Neural cell (in vitro differentiated cells): Measurements from ENCODE around the gene CDX1. TPM values are rescaled to one million over a fixed set of nuclear protein-coding genes. Genes with fewer than 3 reads are reported as not detected.

Experiments
- H2AFZ ChIP-seq: fragments of 200-600, 300-800 bp; sonication (generic), shearing (Covaris generic); 2 replicates; pipeline ENCODE4 v1.6.0; 2014; ENCODE audit warnings: low read depth, mild to moderate bottlenecking, antibody characterized with exemption, low read length, moderate library complexity
- H3F3A ChIP-seq: fragments of 200-600 bp; shearing (Covaris generic); 2 replicates; pipeline ENCODE4 v1.6.1; 2016; ENCODE audit warnings: mild to moderate bottlenecking, moderate library complexity, mixed read lengths, antibody characterized with exemption, low read length; ENCODE audit not compliant: insufficient read depth, poor library complexity, severe bottlenecking
- H3K27ac ChIP-seq: fragments of 200-600, 300-800 bp; sonication (generic), shearing (Covaris generic); 2 replicates; pipeline ENCODE4 v1.5.1; 2014; ENCODE audit warnings: mild to moderate bottlenecking, low read length, moderate library complexity
- H3K27me3 ChIP-seq: fragments of 300-800, 200-600 bp; sonication (generic), shearing (Covaris generic); 2 replicates; pipeline ENCODE4 v1.6.0; 2014; ENCODE audit warnings: mild to moderate bottlenecking, low read depth, low read length, moderate library complexity; ENCODE audit not compliant: insufficient read depth
- H3K36me3 ChIP-seq: fragments of 300-800, 200-600 bp; sonication (generic), shearing (Covaris generic); 2 replicates; pipeline ENCODE4 v1.5.1; 2014; ENCODE audit warnings: mild to moderate bottlenecking, antibody characterized with exemption, low read length, moderate library complexity; ENCODE audit not compliant: insufficient read depth
- H3K4me2 ChIP-seq: fragments of 300-800, 200-600 bp; sonication (generic), shearing (Covaris generic); 2 replicates; pipeline ENCODE4 v1.6.0; 2014; ENCODE audit warnings: mild to moderate bottlenecking, low read length
- H3K4me3 ChIP-seq: fragments of 300-800, 200-600 bp; sonication (generic), shearing (Covaris generic); 2 replicates; pipeline ENCODE4 v1.5.1; 2014; ENCODE audit warnings: mild to moderate bottlenecking, low read length, moderate library complexity
- H3K79me2 ChIP-seq: fragments of 200-600 bp; shearing (Covaris generic); replicated peaks from 2 replicates; pipeline ENCODE4 v1.6.0; 2014; ENCODE audit warnings: mild to moderate bottlenecking, low read length, moderate library complexity; ENCODE audit not compliant: insufficient read depth
- H3K9ac ChIP-seq: fragments of 300-800, 200-600 bp; sonication (generic), shearing (Covaris generic); 2 replicates; pipeline ENCODE4 v1.6.1; 2016; ENCODE audit warnings: mild to moderate bottlenecking, low read length, mixed read lengths
- H3K9me2 ChIP-seq: fragments of 200-600 bp; shearing (Covaris generic); 2 replicates; pipeline ENCODE4 v1.6.1; 2016; ENCODE audit warnings: mild to moderate bottlenecking, low read length, mixed read lengths; ENCODE audit not compliant: insufficient read depth
- H3K9me3 ChIP-seq: fragments of 200-600, 300-800 bp; sonication (generic), shearing (Covaris generic); 2 replicates; pipeline ENCODE4 v1.6.1; 2016; ENCODE audit warnings: mild to moderate bottlenecking, mixed run types, low read length, moderate library complexity, mixed read lengths
- H4K20me1 ChIP-seq: fragments of 200-600 bp; shearing (Covaris generic); 2 replicates; pipeline ENCODE4 v1.6.1; 2016; ENCODE audit warnings: mild to moderate bottlenecking, mixed run types; ENCODE audit not compliant: insufficient read depth
- CTCF ChIP-seq: fragments of 450-650 bp; IDR thresholded peaks from 2 replicates; pipeline ENCODE4 v1.5.1; 2014; ENCODE audit warnings: antibody characterized with exemption, mild to moderate bottlenecking, moderate library complexity; ENCODE audit not compliant: poor library complexity, severe bottlenecking
- EP300 ChIP-seq: fragments of 450-650 bp; conservative IDR thresholded peaks from 2 replicates; pipeline ENCODE4 v1.6.1; 2014; ENCODE audit warnings: antibody characterized with exemption, mild to moderate bottlenecking, moderate library complexity; ENCODE audit not compliant: poor library complexity, severe bottlenecking
- EZH2 ChIP-seq: fragments of 200-600, 300-800 bp; shearing (Covaris generic), sonication (generic); IDR thresholded peaks from 2 replicates; pipeline ENCODE4 v1.6.1; 2014; ENCODE audit warnings: antibody characterized with exemption, low read length, borderline replicate concordance, mild to moderate bottlenecking; ENCODE audit not compliant: insufficient read depth, poor library complexity, severe bottlenecking
- MXI1 ChIP-seq: fragments of 450-650 bp; conservative IDR thresholded peaks from 2 replicates; pipeline ENCODE4 v1.6.1; 2014; ENCODE audit warnings: antibody characterized with exemption, mild to moderate bottlenecking; ENCODE audit not compliant: poor library complexity, severe bottlenecking
- POLR2AphosphoS5 ChIP-seq: IDR thresholded peaks from 2 replicates; pipeline ENCODE4 v1.6.1; 2012
- RAD21 ChIP-seq: fragments of 450-650 bp; conservative IDR thresholded peaks from 2 replicates; pipeline ENCODE4 v1.6.1; 2014; ENCODE audit warnings: antibody characterized with exemption, mild to moderate bottlenecking, moderate library complexity
- REST ChIP-seq: IDR thresholded peaks from 2 replicates; pipeline ENCODE4 v1.6.1; 2012; ENCODE audit warnings: borderline replicate concordance
- SMC3 ChIP-seq: fragments of 450-650 bp; conservative IDR thresholded peaks from 2 replicates; pipeline ENCODE4 v1.6.1; 2014; ENCODE audit warnings: antibody characterized with exemption, mild to moderate bottlenecking, moderate library complexity; ENCODE audit not compliant: poor library complexity
- TAF1 ChIP-seq: IDR thresholded peaks from 2 replicates; pipeline ENCODE4 v1.6.1; 2012; ENCODE audit warnings: low read depth
- polyA plus RNA-seq: library from polyadenylated mRNA; depleted of rRNA; stranded (reverse); fragments of >200 nt; gene quantifications from 2 replicates; pipeline ENCODE4 v1.2.3, GENCODE V29; 2014

Gene CDX1
- polyA plus RNA-seq, 1 donor from 2014 or later = not detected

GRCh38 chr5:150138551-150139265 is 27.9 kb upstream of the CDX1 start:
- no peaks in the 10 kb centered on the region for H3K79me2 ChIP-seq

GRCh38 chr5:150139334-150139733 is 27.2 kb upstream of the CDX1 start:
- Histone ChIP-seq H3K27me3 (no peaks in the 10 kb centered on the region), H3K9ac (no peak overlapping the region), H3K4me3 (no peak overlapping the region), H3K79me2 (no peaks in the 10 kb centered on the region), H3K36me3 (no peaks in the 10 kb centered on the region), H2AFZ (no peak overlapping the region), H3K9me2 (no peaks in the 10 kb centered on the region), H3F3A (no peaks in the 10 kb centered on the region), H4K20me1 (no peaks in the 10 kb centered on the region), H3K9me3 (no peaks in the 10 kb centered on the region), H3K4me2 (no peak overlapping the region), H3K27ac (no peak overlapping the region)
- TF ChIP-seq TAF1 (no peak), EP300 (no peak), REST (no peak), POLR2AphosphoS5 (no peak), EZH2 (no peak), MXI1 (no peak), RAD21 (no peak)

More at GRCh38 chr5:150138551-150139265, 27.9 kb upstream of the CDX1 start:
- H3K9me2 ChIP-seq = no peaks in the 10 kb centered on the region
- H3K9me3 ChIP-seq = no peaks in the 10 kb centered on the region
- no peak overlapping the region for H3K9ac ChIP-seq
- no peaks in the 10 kb centered on the region for H3K36me3 ChIP-seq
- H3K27me3 ChIP-seq = no peaks in the 10 kb centered on the region
- no peak overlapping the region for H2AFZ ChIP-seq
- TF ChIP-seq SMC3 (no peak), TAF1 (no peak), EZH2 (no peak), POLR2AphosphoS5 (no peak), EP300 (no peak), RAD21 (no peak), REST (no peak), CTCF (no peak), MXI1 (no peak)
- no peak overlapping the region for H3K4me2 ChIP-seq
- no peak overlapping the region for H3K27ac ChIP-seq
- H4K20me1 ChIP-seq = no peaks in the 10 kb centered on the region
- H3K4me3 ChIP-seq = no peak overlapping the region
- no peaks in the 10 kb centered on the region for H3F3A ChIP-seq
